ENCODE data around the gene OTOP2.

OTOP2 gene

GRCh38 chr17:74924250-74924948 lies at the start of gene OTOP2:
OTOP2 (plus strand) TSS chr17:74924273; CDS start chr17:74924633, 360 bp downstream.
- no peak for TF ChIP-seq CTCF (IDR thresholded peaks at IDR 0.05; ENCODE audit: extremely low read depth, missing control alignments)
- no peak for DNase-seq (ENCODE audit: low spot score)

- no peak for TF ChIP-seq CTCF (IDR thresholded peaks at IDR 0.05; ENCODE audit: extremely low read depth, missing control alignments)
- no peak for DNase-seq (ENCODE audit: low spot score)
Observed at GRCh38 chr17:74874615-74875037, 49.4 kb upstream of the OTOP2 start.

GRCh38 chr17:74875155-74875976 lies 48.7 kb upstream of the OTOP2 start:
- DNase-seq (ENCODE audit: low spot score): no peak
- no peak for TF ChIP-seq CTCF (IDR thresholded peaks at IDR 0.05; ENCODE audit: extremely low read depth, missing control alignments)

- DNase-seq (ENCODE audit: low spot score): no peak
- no peak for TF ChIP-seq CTCF (IDR thresholded peaks at IDR 0.05; ENCODE audit: extremely low read depth, missing control alignments)
Observed at GRCh38 chr17:74875977-74876593, 48.0 kb upstream of the OTOP2 start.

- DNase-seq (ENCODE audit: low spot score): no peak
- TF ChIP-seq CTCF (IDR thresholded peaks at IDR 0.05; ENCODE audit: extremely low read depth, missing control alignments): no peak
Observed at GRCh38 chr17:74877592-74878548, 46.2 kb upstream of the OTOP2 start.

GRCh38 chr17:74878658-74879057 lies 45.4 kb upstream of the OTOP2 start:
- no peak for TF ChIP-seq CTCF (IDR thresholded peaks at IDR 0.05; ENCODE audit: extremely low read depth, missing control alignments)
- no peak for DNase-seq (ENCODE audit: low spot score)
